Measurements from ENCODE around the gene RWDD3. TPM values are rescaled to one million over a fixed set of nuclear protein-coding genes. Genes with fewer than 3 reads are reported as not detected.

RWDD3 gene
- 10 to 100 TPM; 12.9 to 22.0 TPM for total RNA-seq

GRCh38 chr1:95233737-95234500 is at the start of gene RWDD3:
TSS of gene RWDD3 (plus strand) at chr1:95234210. CDS start at chr1:95234231, 21 bp downstream.
- intact Hi-C loops (cut with DNase I) = loop anchor here (10.0 kb wide), 3 partner anchors 109 to 379 kb away; partner anchors contain the start of gene ALG14
- no peaks in the 10 kb centered on the region for H3K27me3 ChIP-seq
- no peaks in the 10 kb centered on the region for H3K9me3 ChIP-seq
- peak; percentile 81 for TF ChIP-seq CTCF (IDR thresholded peaks at IDR 0.05)
- H3K4me3 ChIP-seq = peak within 1 kb of the TSS; percentile 87
- no peaks in the 10 kb centered on the region for H3K4me1 ChIP-seq
- no peaks in the 10 kb centered on the region for H3K36me3 ChIP-seq
- peak; percentile 94 for DNase-seq
- peak within 1 kb of the TSS; percentile 84 to 86 for H3K9ac ChIP-seq (ENCODE audit: low read depth in 2 of 2, low read length in 2 of 2)
- H3K27ac ChIP-seq = peak within 1 kb of the TSS; percentile 86

- H3K36me3 ChIP-seq = no peaks in the 10 kb centered on the region
- H3K27ac ChIP-seq = no peak overlapping the region
- intact Hi-C loops (cut with DNase I) = no loop called here
- no peak for DNase-seq
- no peaks in the 10 kb centered on the region for H3K27me3 ChIP-seq
- H3K4me1 ChIP-seq = no peaks in the 10 kb centered on the region
- H3K9ac ChIP-seq (ENCODE audit: low read depth in 2 of 2, low read length in 2 of 2) = no peak overlapping the region
- no peak overlapping the region for H3K4me3 ChIP-seq
- no peaks in the 10 kb centered on the region for H3K9me3 ChIP-seq
- no peak for TF ChIP-seq CTCF (IDR thresholded peaks at IDR 0.05)
These were observed 47.9 kb upstream of the RWDD3 start for GRCh38 chr1:95186149-95186548.

GRCh38 chr1:95193591-95193990 is 40.4 kb upstream of the RWDD3 start:
- intact Hi-C loops (cut with DNase I) = no loop called here
- Histone ChIP-seq H3K27ac (no peak overlapping the region), H3K36me3 (no peaks in the 10 kb centered on the region), H3K4me1 (no peaks in the 10 kb centered on the region), H3K9me3 (no peaks in the 10 kb centered on the region), H3K9ac (ENCODE audit: low read depth in 2 of 2, low read length in 2 of 2) (no peak overlapping the region), H3K4me3 (no peak overlapping the region), H3K27me3 (no peaks in the 10 kb centered on the region)
- TF ChIP-seq CTCF (IDR thresholded peaks at IDR 0.05) = no peak
- DNase-seq = no peak

- Histone ChIP-seq H3K27me3 (no peaks in the 10 kb centered on the region), H3K9me3 (no peaks in the 10 kb centered on the region), H3K27ac (no peak overlapping the region), H3K4me3 (no peak overlapping the region), H3K4me1 (no peaks in the 10 kb centered on the region), H3K9ac (ENCODE audit: low read depth in 2 of 2, low read length in 2 of 2) (no peak overlapping the region), H3K36me3 (no peaks in the 10 kb centered on the region)
- intact Hi-C loops (cut with DNase I) = no loop called here
- no peak for TF ChIP-seq CTCF (IDR thresholded peaks at IDR 0.05)
- DNase-seq = no peak
These were observed 39.0 kb upstream of the RWDD3 start for GRCh38 chr1:95195046-95195445.

- TF ChIP-seq CTCF (IDR thresholded peaks at IDR 0.05) = no peak
- DNase-seq = no peak
- intact Hi-C loops (cut with DNase I) = no loop called here
- no peak overlapping the region for H3K9ac ChIP-seq (ENCODE audit: low read depth in 2 of 2, low read length in 2 of 2)
- H3K36me3 ChIP-seq = no peaks in the 10 kb centered on the region
- no peak overlapping the region for H3K4me3 ChIP-seq
- no peaks in the 10 kb centered on the region for H3K9me3 ChIP-seq
- H3K27ac ChIP-seq = no peak overlapping the region
- no peaks in the 10 kb centered on the region for H3K4me1 ChIP-seq
- no peaks in the 10 kb centered on the region for H3K27me3 ChIP-seq
These were observed 38.0 kb upstream of the RWDD3 start for GRCh38 chr1:95196017-95196416.

Data from colonic mucosa (tissue), 4 donors.